ENCODE measurements around the gene ITGA6. TPM values are rescaled to one million over a fixed set of nuclear protein-coding genes. Genes with fewer than 3 reads are reported as not detected.

Gene ITGA6
- total RNA-seq, 1 experiment from 2014 or later = 93.1 TPM

DNA sequence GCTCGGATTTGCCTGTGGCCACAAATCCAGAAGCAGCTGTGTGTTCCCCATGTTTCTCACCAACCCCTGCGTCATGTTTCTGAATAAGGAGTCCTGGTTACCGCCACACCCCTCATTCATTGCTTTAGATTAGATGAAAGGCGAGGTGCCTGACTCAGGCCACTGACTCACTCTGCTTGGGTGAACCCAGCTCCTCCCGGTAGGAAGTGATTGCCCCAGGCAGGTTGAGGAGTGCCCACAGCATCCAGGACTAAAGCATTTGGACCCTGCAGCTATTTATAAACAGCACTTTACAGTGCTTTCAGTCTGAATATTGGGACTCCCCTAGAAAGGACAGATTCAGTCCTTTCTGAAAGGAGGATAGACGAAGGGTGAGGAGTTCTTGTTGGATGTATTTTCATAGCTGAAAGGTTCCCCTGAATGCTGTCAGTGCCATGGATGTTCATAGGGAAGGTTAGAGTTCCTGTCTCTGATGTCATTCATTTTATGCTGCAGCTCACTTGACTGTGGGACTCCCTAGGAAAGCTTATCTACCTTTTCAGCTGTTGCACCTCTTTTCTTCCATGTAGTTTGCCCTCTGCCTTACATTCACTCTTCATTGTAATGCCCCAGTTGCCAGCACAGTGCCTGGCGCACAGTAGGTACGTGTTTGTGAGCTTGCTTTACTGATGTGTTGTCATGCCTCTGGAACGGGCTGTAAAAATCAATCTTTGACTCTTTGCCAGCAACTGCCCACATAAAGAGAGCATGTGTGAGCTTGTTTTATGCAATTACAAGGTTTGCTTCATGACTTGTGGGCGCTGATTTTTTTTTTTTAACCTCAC is 14.9 kb downstream of the ITGA6 start (continued):
- no peak for TF ChIP-seq YY1 (IDR thresholded peaks at IDR 0.05; ENCODE audit: extremely low read depth, insufficient replicate concordance, low read depth, low read length)
- no peak for TF ChIP-seq ZFX (IDR thresholded peaks at IDR 0.05)
- no peak; the same call in 1 of the 2 replicates for TF ChIP-seq ELF1 (IDR thresholded peaks at IDR 0.05; ENCODE audit: borderline replicate concordance, low read depth)
- TF ChIP-seq EZH2 (IDR thresholded peaks at IDR 0.05) = no peak
- no peak for TF ChIP-seq ZNF274 (IDR thresholded peaks at IDR 0.05; ENCODE audit: low read depth, low read length)

- POLR2A ChIA-PET = interaction anchor here (0.6 to 1.0 kb wide), 2 partner anchors 16 to 17 kb away, joined by 3 to 4 read pairs; no protein-coding TSS in a partner anchor
- CTCF ChIA-PET = interaction anchor here (0.7 to 1.8 kb wide), 2 partner anchors 16 to 18 kb away, joined by 3 to 9 read pairs; partner anchors contain the start of gene ITGA6
- Histone ChIP-seq H3K36me3 (ENCODE audit: control insufficient read depth in 1 of 2, insufficient read depth in 2 of 2, low read length in 2 of 2) (peaks cover 0 to 7% of the 10 kb centered on the region in 2 experiments; a peak in 1 of 4 replicates), H4K20me1 (ENCODE audit: insufficient read depth) (no peaks in the 10 kb centered on the region), H3K79me2 (ENCODE audit: insufficient read depth, low read length) (peaks cover 90% of the 10 kb centered on the region), H2AFZ (ENCODE audit: low read depth, low read length, poor library complexity, severe bottlenecking) (no peak overlapping the region), H3K4me3 (replicated peaks in 1 of 2; ENCODE audit: low read depth in 1 of 2, low read length in 2 of 2) (no peak overlapping the region), H3K9ac (ENCODE audit: low read length) (peak overlapping the region; percentile 13; the same call in 1 of the 2 replicates), H3K9me3 (ENCODE audit: control insufficient read depth in 1 of 2, insufficient read depth in 1 of 2, low read depth in 1 of 2, low read length in 2 of 2) (no peaks in the 10 kb centered on the region), H3K4me1 (ENCODE audit: control insufficient read depth in 1 of 2, insufficient read depth in 2 of 2, low read length in 2 of 2) (peaks cover 77 to 95% of the 10 kb centered on the region in 2 experiments), H3K27me3 (ENCODE audit: insufficient read depth, low read length) (no peaks in the 10 kb centered on the region), H3K4me2 (ENCODE audit: low read length) (peak overlapping the region; percentile 62), H3K27ac (ENCODE audit: low read depth, low read length) (no peak overlapping the region), H3K9me2 (ENCODE audit: insufficient read depth) (no peaks in the 10 kb centered on the region)
- ATAC-seq (no peak), DNase-seq (ENCODE audit: low read depth, low spot score) (no peak)
- intact Hi-C loops (cut with micrococcal nuclease) = no loop called here
- BruUV-seq (replicated peaks) = no TSS peak
- RAD21 ChIA-PET (ENCODE audit: low non-redundant PET in 1 of 2, low total read pairs in 2 of 2, uncharacterized antibody in 2 of 2, unreplicated experiment in 2 of 2) = no interaction called here
- TF ChIP-seq CTCF (IDR thresholded peaks at IDR 0.05 in 2 of 3, conservative IDR thresholded peaks at IDR 0.05 in 1 of 3; ENCODE audit: borderline replicate concordance in 1 of 3, insufficient read depth in 1 of 3, low read depth in 2 of 3, low read length in 2 of 3) (no peak), CBX3 (IDR thresholded peaks at IDR 0.05; ENCODE audit: low read depth) (no peak), EZH2phosphoT487 (IDR thresholded peaks at IDR 0.05; ENCODE audit: borderline replicate concordance) (no peak), RAD21 (IDR thresholded peaks at IDR 0.05; ENCODE audit: low read depth) (no peak), ZNF274 (IDR thresholded peaks at IDR 0.05; ENCODE audit: low read depth, low read length) (no peak), REST (IDR thresholded peaks at IDR 0.05; ENCODE audit: low read depth) (no peak), ATF3 (IDR thresholded peaks at IDR 0.05) (no peak), YY1 (IDR thresholded peaks at IDR 0.05; ENCODE audit: extremely low read depth, insufficient replicate concordance, low read depth, low read length) (no peak), ELF1 (IDR thresholded peaks at IDR 0.05; ENCODE audit: borderline replicate concordance, low read depth) (no peak), JUND (IDR thresholded peaks at IDR 0.05) (no peak), FOSL1 (IDR thresholded peaks at IDR 0.05; ENCODE audit: low read depth) (no peak), ZFX (IDR thresholded peaks at IDR 0.05) (no peak), SRF (IDR thresholded peaks at IDR 0.05; ENCODE audit: low read depth) (no peak), CEBPB (IDR thresholded peaks at IDR 0.05; ENCODE audit: low read depth) (no peak), TCF7L2 (IDR thresholded peaks at IDR 0.05; ENCODE audit: borderline replicate concordance, extremely low read depth, insufficient read depth, insufficient read length) (no peak)
These were observed 18.5 kb downstream of the ITGA6 start for GRCh38 chr2:172445851-172446250.

All from HCT116 (cell line).